GDM1 (cell line): Measurements from ENCODE around the gene PLCB1.
"Not testable (repeated sequence)": the region's sequence is repeated elsewhere in the genome, so short reads cannot be mapped to it uniquely, and the experiment has no call there.

Experiments used
- DNase-seq: peaks from one replicate; lab custom pipeline; 2025; lab: John Stamatoyannopoulos, UW

Gene PLCB1

DNA sequence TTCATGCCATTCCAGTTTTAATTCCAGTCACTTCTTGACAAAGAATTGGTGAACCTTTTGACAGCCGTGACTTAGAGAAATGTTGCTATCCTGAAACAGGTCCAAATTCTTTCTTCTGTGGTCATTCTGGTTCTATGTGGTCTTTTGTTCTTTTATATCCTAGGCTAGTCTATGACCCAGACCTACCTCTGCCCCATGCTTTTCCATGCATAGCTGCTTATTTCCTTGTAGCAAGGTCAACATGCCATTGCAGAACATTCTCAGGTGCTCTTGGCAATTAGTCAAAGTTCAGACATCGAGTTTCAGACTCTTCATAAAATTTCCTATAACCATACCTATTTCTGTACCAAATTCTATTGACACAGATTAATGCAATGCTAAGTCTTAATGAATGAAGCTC lies 202.6 kb downstream of the PLCB1 start:
- DNase-seq: no peak

- no peak for DNase-seq
Observed at GRCh38 chr20:8335059-8335458, 203.0 kb downstream of the PLCB1 start.

- no peak for DNase-seq
Observed at GRCh38 chr20:8335495-8336195, 203.6 kb downstream of the PLCB1 start.

DNA sequence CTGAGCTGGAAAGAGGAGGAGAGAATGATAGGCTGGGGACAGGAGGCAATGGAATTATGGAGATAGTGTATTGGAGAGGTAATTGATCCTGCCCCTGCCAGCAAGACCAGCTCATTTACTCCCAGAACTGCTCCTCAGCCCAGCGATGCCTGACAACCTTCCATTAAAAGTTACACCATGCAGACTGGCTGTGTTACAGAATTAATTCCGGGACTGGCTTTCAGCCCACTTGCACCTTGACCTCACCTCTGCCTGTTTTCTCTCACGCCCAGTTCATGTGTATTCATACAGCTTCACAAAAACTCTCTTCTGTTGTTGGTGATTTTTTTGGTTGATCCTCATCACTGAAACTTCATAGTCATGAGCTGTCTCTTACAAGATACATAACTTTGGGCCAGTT lies 207.3 kb downstream of the PLCB1 start:
- DNase-seq: no peak

DNA sequence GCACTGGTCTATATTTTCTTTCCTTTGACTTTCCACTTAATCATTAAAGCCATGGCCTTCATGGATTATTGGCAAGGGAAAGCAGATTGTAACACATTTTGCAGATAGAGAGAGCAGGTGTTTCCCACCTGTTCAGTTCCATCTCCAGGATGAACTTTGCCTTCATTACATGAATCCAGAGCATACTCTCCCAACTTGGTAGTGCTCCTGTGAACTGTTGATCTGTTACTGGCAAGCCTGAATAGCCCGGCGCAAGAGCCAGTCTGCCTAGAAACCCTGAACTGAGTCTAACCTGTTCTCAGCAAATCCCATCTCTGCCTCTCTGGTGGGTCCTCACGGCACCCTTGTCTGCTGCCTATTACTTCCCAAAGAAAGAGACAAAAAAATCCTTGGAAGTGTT lies 210.3 kb downstream of the PLCB1 start:
- no peak for DNase-seq

DNA sequence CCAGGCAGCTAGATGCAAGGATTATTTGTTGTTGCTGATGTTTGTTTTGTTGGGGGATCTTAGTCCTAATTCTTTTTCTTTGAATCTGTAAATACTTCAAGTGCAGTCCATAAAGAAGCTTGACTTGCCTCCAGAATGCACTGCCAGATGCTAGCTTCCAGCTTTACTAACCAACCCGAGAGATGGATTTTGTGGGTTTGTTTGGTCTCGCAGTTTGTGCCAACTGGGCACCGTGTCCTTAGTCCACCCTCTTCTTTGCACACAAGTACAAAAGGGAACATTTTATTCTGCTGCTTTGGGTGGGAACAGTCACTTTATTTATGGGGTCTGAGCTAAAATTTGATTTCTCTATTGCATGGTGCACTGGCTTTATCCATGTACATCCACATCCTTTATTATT lies 212.0 kb downstream of the PLCB1 start:
- DNase-seq: no peak

GRCh38 chr20:8344631-8345030 lies 212.6 kb downstream of the PLCB1 start:
- no peak for DNase-seq

DNA sequence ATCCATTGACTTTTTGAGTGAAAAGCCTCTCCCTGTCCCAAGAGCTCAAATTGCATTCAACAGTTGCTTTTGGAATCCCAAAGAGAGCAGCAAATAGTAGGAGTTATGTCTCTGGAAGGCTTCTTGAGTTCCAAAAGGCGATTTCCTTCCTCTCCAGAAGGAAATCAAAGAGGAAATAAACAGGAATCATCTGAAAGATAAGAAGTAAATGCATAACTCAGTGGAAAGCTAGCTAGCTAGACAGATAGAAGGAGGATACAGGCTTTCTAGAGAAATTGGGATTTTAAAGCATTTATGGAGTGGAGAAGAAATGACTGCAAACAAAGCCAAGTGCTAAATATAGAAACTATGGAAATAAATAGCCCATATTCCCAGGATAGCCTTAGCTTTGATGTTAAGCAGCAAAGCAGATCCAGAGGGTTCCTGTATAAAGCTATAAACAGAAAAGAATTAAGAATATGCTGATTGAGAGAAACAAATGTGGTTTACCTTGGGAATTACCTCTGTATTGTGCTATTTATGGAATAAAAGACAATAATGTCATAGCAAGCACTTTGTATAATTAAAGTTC lies 214.7 kb downstream of the PLCB1 start:
- DNase-seq: no peak

- DNase-seq: not testable (repeated sequence)
Observed at GRCh38 chr20:8350225-8350624, 218.2 kb downstream of the PLCB1 start.

- DNase-seq: no peak
Observed at GRCh38 chr20:8352486-8352885, 220.4 kb downstream of the PLCB1 start.

GRCh38 chr20:8353512-8353911 lies 221.4 kb downstream of the PLCB1 start:
- no peak for DNase-seq

DNA sequence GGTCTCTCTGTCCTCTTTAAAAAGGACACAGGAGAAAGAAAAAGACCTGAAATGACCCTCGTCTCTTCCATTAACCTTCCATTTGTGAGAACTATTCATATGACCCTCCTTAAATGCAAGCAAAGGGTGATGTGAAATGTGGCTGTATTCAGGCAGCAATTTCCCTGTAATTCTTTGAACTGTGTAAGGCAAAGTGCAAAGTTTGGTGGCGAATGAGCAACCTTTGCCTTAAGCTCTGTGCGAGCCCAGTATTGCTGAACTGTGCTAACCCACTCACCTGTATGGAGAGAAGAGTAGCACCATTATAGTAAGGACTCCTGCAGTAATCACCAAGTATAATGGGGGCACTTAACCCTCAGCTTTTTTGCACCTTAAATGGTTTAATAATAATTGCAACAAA lies 223.4 kb downstream of the PLCB1 start:
- DNase-seq: no peak

DNA sequence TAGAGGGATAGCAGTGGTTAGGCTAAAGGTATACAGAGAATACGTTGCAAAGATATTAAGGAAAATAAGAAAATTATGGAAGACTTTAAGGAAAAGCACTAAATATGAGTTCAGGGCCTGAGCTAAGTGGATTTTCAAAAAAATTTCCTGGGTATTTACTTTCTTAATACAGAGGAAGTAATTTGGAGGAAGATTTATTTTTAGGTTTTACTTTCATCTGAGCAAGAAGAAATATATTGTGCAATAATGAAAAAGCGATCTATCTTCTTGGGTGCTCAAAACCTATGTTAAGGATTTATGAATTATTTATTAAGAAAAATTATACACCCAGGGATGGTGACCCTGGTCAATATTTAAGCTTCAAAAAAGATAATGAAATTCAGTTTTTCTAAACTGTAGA lies 224.7 kb downstream of the PLCB1 start:
- no peak for DNase-seq

DNA sequence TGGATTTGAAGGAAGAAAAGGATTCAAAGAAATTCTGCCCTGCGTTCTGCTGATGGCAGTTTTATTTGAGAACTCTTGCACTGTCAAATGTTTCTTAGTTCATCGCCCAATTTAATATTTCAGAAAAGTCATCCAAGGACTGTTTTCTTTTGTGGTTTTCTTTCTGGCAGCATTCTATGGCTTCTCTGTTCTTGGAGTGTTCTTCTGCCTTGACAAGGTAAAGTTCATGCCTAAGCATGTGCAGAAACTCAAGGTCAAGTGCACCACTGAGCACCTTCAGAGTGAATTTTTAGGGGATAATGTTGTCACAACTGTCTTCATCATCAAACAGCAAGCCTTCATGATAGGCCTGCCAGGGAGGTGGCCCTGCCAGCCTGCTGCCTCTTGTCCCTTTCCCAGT lies 225.6 kb downstream of the PLCB1 start:
- no peak for DNase-seq

DNA sequence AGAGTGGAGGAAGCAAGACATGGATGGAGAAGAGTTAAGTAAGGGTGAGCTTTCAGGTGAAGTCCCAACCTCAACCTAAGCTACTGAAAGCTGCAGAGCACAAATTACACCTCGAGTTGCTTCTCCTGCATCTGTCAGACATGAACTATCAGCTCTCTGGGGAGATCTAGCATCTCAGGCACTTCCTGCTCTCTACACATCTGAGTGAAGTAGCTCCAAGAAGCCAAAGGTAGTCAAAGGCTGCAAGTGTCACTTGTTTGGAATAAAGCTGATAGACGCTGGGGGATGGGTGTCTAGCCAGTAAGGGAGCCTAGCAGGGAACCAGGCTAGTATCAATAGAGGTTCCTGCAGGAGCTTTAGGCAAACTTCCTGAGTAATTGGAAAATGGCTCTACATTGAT lies 228.0 kb downstream of the PLCB1 start:
- no peak for DNase-seq

DNA sequence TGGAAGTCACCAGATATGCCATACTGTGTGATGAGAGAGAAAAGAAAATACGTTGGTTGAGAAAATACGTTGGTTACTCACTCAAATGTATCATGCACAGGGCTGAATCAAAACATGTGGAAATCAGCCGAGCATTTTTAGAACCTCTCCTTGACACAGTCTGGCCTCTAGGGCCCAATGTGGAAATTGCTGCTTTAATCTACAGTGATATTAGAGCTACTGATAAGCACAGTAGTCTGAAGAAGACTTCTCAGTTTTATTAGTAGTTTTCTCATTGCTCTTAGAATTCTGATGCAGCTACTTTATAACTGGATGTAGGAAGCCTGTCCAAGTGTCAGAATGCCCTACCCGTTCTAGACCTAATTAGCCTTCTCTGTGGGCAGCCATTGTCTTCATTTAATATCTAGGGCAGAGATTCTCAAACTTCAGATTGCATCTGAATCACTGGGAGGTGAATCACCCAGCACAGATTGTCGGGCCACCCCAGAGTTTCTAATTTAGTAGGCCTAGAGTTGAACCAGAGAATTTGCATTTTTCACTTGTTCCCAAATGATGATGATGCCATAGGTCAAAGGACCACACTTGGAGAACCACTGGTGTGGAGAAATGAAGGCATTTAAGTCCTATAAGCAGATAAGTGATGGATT lies 229.1 kb downstream of the PLCB1 start:
- DNase-seq: no peak

DNA sequence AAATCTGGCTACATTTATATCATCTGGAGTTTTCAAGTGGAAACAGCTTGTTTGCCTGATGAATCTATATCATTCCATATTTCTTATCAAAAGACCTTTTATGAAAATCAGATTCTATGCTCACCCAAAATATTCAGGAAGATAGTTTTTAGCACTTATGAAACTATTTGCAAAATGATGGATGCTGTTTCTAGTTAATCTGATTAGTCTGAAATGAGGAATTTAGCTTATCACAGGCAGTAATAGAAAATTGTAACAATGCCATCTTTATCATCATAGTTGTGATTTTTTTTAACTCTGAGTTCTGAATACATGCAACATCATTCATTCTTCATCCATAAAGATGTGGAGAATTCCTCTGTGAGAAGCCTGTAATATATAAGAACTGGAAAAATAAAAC lies 229.7 kb downstream of the PLCB1 start:
- no peak for DNase-seq

- no peak for DNase-seq
Observed at GRCh38 chr20:8362457-8362856, 230.4 kb downstream of the PLCB1 start.

- DNase-seq: no peak
Observed at GRCh38 chr20:8363970-8364733, 232.1 kb downstream of the PLCB1 start.

GRCh38 chr20:8364734-8365078 lies 232.6 kb downstream of the PLCB1 start:
- no peak for DNase-seq

DNA sequence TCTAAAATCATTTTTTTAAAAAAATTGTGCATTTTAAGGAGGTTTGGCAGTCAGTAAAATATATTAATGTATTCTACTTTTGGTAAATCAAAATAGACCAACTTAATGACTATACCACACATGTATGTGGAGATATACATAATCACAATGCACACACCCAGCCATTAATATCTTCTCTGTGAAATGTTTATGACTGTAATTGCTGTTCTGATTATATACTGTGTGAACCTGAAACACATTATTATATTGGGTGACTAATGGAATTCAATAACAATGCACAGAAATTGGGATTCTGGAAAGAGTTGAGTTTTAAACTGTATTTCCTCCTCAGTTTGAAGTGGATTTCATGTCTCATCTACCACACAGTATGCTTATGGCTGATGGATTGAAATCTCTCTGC lies 233.6 kb downstream of the PLCB1 start:
- no peak for DNase-seq

DNA sequence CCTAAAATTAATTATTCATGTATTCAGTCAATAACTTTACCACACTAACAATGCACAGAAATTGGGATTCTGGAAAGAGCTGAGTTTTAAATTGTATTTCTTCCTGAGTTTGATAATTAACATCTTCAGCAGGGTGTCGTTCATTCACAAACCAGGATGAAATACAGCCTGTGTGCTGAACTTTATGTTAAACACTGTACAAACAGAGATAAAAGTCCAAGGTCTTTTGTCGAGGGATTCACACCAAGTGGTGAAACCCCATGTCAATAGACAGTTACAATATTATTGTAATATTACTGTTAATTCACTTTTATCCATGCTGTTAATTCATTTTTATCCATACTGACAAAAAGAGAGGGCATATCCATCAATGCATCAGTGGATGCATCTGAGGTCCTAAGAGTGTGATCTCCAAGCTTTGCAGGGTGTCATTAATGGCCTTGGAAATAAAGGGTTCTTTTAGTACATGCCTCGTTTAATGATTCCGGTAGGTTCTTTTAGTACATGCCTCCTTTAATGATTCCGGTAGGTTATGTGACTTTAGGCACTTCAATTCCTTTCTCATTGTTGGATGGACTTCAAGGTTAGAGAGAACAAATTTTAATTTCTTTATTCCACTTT lies 234.3 kb downstream of the PLCB1 start:
- DNase-seq: no peak

- DNase-seq: no peak
Observed at GRCh38 chr20:8367689-8368088, 235.6 kb downstream of the PLCB1 start.
